ENCODE data around the gene ASAP2. TPM values are rescaled to one million over a fixed set of nuclear protein-coding genes. Genes with fewer than 3 reads are reported as not detected.
"Not testable (repeated sequence)": the region's sequence is repeated elsewhere in the genome, so short reads cannot be mapped to it uniquely, and the experiment has no call there.

ASAP2 gene
- polyA plus RNA-seq, 1 experiment: 30.0 TPM

GRCh38 chr2:9214873-9215272 lies 8.3 kb downstream of the ASAP2 start:
- ChIA-PET POLR2A (no interaction called here), CTCF (interaction anchor here (0.6 kb wide), 1 partner anchor 216 kb away, joined by 3 read pairs; no protein-coding TSS in a partner anchor)
- no peak overlapping the region for H3K27ac ChIP-seq (ENCODE audit: low read depth, low read length)
- no peaks in the 10 kb centered on the region for H3K9me3 ChIP-seq (ENCODE audit: control insufficient read depth, insufficient read depth, low read length)
- no peak for TF ChIP-seq CTCF (IDR thresholded peaks at IDR 0.05; ENCODE audit: low read depth, low read length)
- no peaks in the 10 kb centered on the region for H3K27me3 ChIP-seq (ENCODE audit: control insufficient read depth, insufficient read depth, low read length)
- no peak overlapping the region for H3K4me3 ChIP-seq (ENCODE audit: low read depth, low read length)
- no peak for DNase-seq (ENCODE audit: low read depth, low spot score)

- TF ChIP-seq CTCF (IDR thresholded peaks at IDR 0.05; ENCODE audit: low read depth, low read length): no peak
Observed at GRCh38 chr2:9215680-9216079, 9.1 kb downstream of the ASAP2 start.

GRCh38 chr2:9216143-9216542 lies 9.5 kb downstream of the ASAP2 start:
- not testable (repeated sequence) for H3K9me3 ChIP-seq (ENCODE audit: control insufficient read depth, insufficient read depth, low read length); H3K27me3 ChIP-seq (ENCODE audit: control insufficient read depth, insufficient read depth, low read length); DNase-seq (ENCODE audit: low read depth, low spot score); H3K4me3 ChIP-seq (ENCODE audit: low read depth, low read length)
- ChIA-PET POLR2A (interaction anchor here (0.6 kb wide), 1 partner anchor 18 kb away, joined by 7 read pairs; no protein-coding TSS in a partner anchor), CTCF (interaction anchor here (0.6 to 0.8 kb wide), 2 partner anchors 11 to 16 kb away, joined by 3 read pairs; no protein-coding TSS in a partner anchor)
- H3K27ac ChIP-seq (ENCODE audit: low read depth, low read length): peak overlapping the region; percentile 11

More at GRCh38 chr2:9215680-9216079, 9.1 kb downstream of the ASAP2 start:
- no peaks in the 10 kb centered on the region for H3K9me3 ChIP-seq (ENCODE audit: control insufficient read depth, insufficient read depth, low read length)
- H3K27me3 ChIP-seq (ENCODE audit: control insufficient read depth, insufficient read depth, low read length): no peaks in the 10 kb centered on the region
- ChIA-PET CTCF (interaction anchor here (0.6 to 0.8 kb wide), 2 partner anchors 15 to 215 kb away, joined by 3 read pairs; no protein-coding TSS in a partner anchor), POLR2A (no interaction called here)
- no peak overlapping the region for H3K4me3 ChIP-seq (ENCODE audit: low read depth, low read length)
- peak overlapping the region; percentile 11 for H3K27ac ChIP-seq (ENCODE audit: low read depth, low read length)
- DNase-seq (ENCODE audit: low read depth, low spot score): no peak

GRCh38 chr2:9217838-9218770 lies 11.5 kb downstream of the ASAP2 start:
- TF ChIP-seq CTCF (IDR thresholded peaks at IDR 0.05; ENCODE audit: low read depth, low read length): no peak
- ChIA-PET POLR2A (interaction anchor here (1.2 kb wide), 1 partner anchor 9 kb away, joined by 5 read pairs; no protein-coding TSS in a partner anchor), CTCF (interaction anchor here (0.8 to 1.0 kb wide), 2 partner anchors 13 to 115 kb away, joined by 3 to 4 read pairs; no protein-coding TSS in a partner anchor)
- H3K27me3 ChIP-seq (ENCODE audit: control insufficient read depth, insufficient read depth, low read length): no peaks in the 10 kb centered on the region
- no peaks in the 10 kb centered on the region for H3K9me3 ChIP-seq (ENCODE audit: control insufficient read depth, insufficient read depth, low read length)
- H3K27ac ChIP-seq (ENCODE audit: low read depth, low read length): no peak overlapping the region
- DNase-seq (ENCODE audit: low read depth, low spot score): no peak
- H3K4me3 ChIP-seq (ENCODE audit: low read depth, low read length): no peak overlapping the region

- Histone ChIP-seq H3K9me3 (ENCODE audit: control insufficient read depth, insufficient read depth, low read length) (no peaks in the 10 kb centered on the region), H3K27ac (ENCODE audit: low read depth, low read length) (no peak overlapping the region), H3K27me3 (ENCODE audit: control insufficient read depth, insufficient read depth, low read length) (no peaks in the 10 kb centered on the region), H3K4me3 (ENCODE audit: low read depth, low read length) (no peak overlapping the region)
- TF ChIP-seq CTCF (IDR thresholded peaks at IDR 0.05; ENCODE audit: low read depth, low read length): no peak
- ChIA-PET CTCF (no interaction called here), POLR2A (interaction anchor here (1.2 kb wide), 1 partner anchor 10 kb away, joined by 5 read pairs; no protein-coding TSS in a partner anchor)
- DNase-seq (ENCODE audit: low read depth, low spot score): no peak
Observed at GRCh38 chr2:9219027-9219445, 12.4 kb downstream of the ASAP2 start.
